Measurements from ENCODE around the gene PLA2G1B.
A peak's percentile ranks its signal among the peaks of the same experiment; 100 is the strongest.
"Not testable (repeated sequence)": the region's sequence is repeated elsewhere in the genome, so short reads cannot be mapped to it uniquely, and the experiment has no call there.

Gene PLA2G1B

GRCh38 chr12:120342175-120343038 is 14.8 kb upstream of the PLA2G1B start:
- H3K9ac ChIP-seq (ENCODE audit: low read depth, low read length): no peak overlapping the region
- no peak overlapping the region for H3K4me3 ChIP-seq (ENCODE audit: low read length)
- H3K27ac ChIP-seq (ENCODE audit: low read depth, low read length): peak overlapping the region; percentile 30; the same call in 1 of the 2 replicates
- peaks cover 35% of the 10 kb centered on the region for H3K36me3 ChIP-seq (ENCODE audit: insufficient read depth, low read length)
- 69% methylated on average over 26 of the region's 30 CpGs for WGBS
- no peaks in the 10 kb centered on the region for H3K4me1 ChIP-seq (ENCODE audit: insufficient read depth, low read length)
- peaks cover 7% of the 10 kb centered on the region for H3K9me3 ChIP-seq (ENCODE audit: insufficient read depth, low read depth, low read length)
- no peaks in the 10 kb centered on the region for H3K27me3 ChIP-seq (ENCODE audit: insufficient read depth, low read length)

GRCh38 chr12:120339256-120339655 is 11.7 kb upstream of the PLA2G1B start:
- Histone ChIP-seq H3K36me3 (ENCODE audit: insufficient read depth, low read length) (peaks cover 13% of the 10 kb centered on the region), H3K9me3 (ENCODE audit: insufficient read depth, low read depth, low read length) (peaks cover 23% of the 10 kb centered on the region), H3K4me3 (ENCODE audit: low read length) (no peak overlapping the region), H3K27me3 (ENCODE audit: insufficient read depth, low read length) (no peaks in the 10 kb centered on the region), H3K27ac (ENCODE audit: low read depth, low read length) (no peak overlapping the region), H3K4me1 (ENCODE audit: insufficient read depth, low read length) (no peaks in the 10 kb centered on the region), H3K9ac (ENCODE audit: low read depth, low read length) (no peak overlapping the region)
- 96% methylated on average over 4 of the region's 4 CpGs for WGBS

DNA sequence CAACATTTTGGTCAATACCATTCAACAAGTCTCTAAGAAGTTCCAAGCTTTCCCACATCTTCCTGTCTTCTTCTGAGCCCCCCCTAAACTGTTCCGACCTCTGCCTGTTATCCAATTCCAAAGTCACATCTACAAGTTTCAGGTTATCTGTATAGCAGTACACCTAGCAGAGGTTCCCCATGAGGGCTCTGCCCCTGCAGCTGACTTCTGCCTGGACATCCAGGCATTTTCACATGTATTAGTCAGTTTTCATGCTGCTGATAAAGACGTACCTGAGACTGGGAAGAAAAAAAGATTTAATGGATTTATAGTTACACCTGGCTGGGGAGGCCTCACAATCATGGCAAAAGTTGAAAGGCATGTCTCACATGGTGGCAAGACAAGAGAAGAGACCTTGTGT is 10.2 kb upstream of the PLA2G1B start:
- Histone ChIP-seq H3K4me1 (ENCODE audit: insufficient read depth, low read length) (no peaks in the 10 kb centered on the region), H3K27me3 (ENCODE audit: insufficient read depth, low read length) (no peaks in the 10 kb centered on the region), H3K36me3 (ENCODE audit: insufficient read depth, low read length) (no peaks in the 10 kb centered on the region), H3K27ac (ENCODE audit: low read depth, low read length) (no peak overlapping the region), H3K4me3 (ENCODE audit: low read length) (no peak overlapping the region), H3K9me3 (ENCODE audit: insufficient read depth, low read depth, low read length) (peaks cover 23% of the 10 kb centered on the region), H3K9ac (ENCODE audit: low read depth, low read length) (no peak overlapping the region)
- WGBS: 83% methylated on average over 2 of the region's 2 CpGs

- not testable (repeated sequence) for H3K36me3 ChIP-seq (ENCODE audit: insufficient read depth, low read length); H3K4me3 ChIP-seq (ENCODE audit: low read length); H3K27me3 ChIP-seq (ENCODE audit: insufficient read depth, low read length); H3K4me1 ChIP-seq (ENCODE audit: insufficient read depth, low read length); H3K9ac ChIP-seq (ENCODE audit: low read depth, low read length); H3K27ac ChIP-seq (ENCODE audit: low read depth, low read length)
- H3K9me3 ChIP-seq (ENCODE audit: insufficient read depth, low read depth, low read length): peaks cover 23% of the 10 kb centered on the region
- 100% methylated on average over 2 of the region's 2 CpGs for WGBS
These were observed 8.8 kb upstream of the PLA2G1B start for GRCh38 chr12:120336392-120336791.

DNA sequence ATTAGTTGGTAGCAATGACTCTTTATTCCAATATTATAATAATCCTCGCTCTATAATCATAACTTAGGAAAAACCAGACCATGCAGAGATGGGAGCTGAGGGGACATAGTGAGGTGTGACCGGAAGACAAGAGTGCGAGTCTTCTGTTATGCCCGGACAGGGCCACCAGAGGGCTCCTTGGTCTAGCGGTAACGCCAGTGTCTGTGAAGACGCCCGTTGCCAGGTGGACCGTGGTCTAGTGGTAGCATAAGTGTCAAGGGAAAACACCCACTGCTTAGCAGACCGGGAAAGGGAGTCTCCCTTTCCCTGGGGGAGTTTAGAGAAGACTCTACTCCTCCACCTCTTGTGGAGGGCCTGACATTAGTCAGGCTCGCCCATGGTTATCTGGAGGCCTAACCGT is 7.9 kb upstream of the PLA2G1B start:
- not testable (repeated sequence) for H3K9ac ChIP-seq (ENCODE audit: low read depth, low read length); H3K36me3 ChIP-seq (ENCODE audit: insufficient read depth, low read length); H3K4me3 ChIP-seq (ENCODE audit: low read length); H3K4me1 ChIP-seq (ENCODE audit: insufficient read depth, low read length); H3K27me3 ChIP-seq (ENCODE audit: insufficient read depth, low read length); H3K27ac ChIP-seq (ENCODE audit: low read depth, low read length)
- H3K9me3 ChIP-seq (ENCODE audit: insufficient read depth, low read depth, low read length): peaks cover 23% of the 10 kb centered on the region
- 27% methylated on average over 10 of the region's 12 CpGs for WGBS

DNA sequence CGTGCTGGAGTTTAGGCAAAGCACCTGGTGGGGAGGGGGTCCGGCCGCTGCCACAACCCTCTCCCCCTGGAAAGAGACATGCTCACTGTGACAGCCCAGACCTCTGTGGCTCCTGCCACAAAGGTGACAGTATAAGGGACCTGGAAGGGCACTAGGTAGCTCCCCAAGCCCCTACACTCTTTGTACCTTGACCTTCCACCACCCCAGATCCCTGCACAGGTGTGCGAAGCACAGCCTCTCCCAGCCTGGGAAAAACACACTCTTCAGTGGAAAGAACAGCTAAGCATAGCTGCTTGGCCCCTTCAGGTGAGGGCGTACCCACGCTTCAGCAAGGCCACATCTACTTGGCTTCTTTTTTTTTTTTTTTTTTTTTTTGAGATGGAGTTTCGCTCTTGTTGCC is 4.9 kb upstream of the PLA2G1B start:
- H3K9me3 ChIP-seq (ENCODE audit: insufficient read depth, low read depth, low read length): peaks cover 18% of the 10 kb centered on the region
- H3K9ac ChIP-seq (ENCODE audit: low read depth, low read length): no peak overlapping the region
- H3K27me3 ChIP-seq (ENCODE audit: insufficient read depth, low read length): no peaks in the 10 kb centered on the region
- WGBS: 84% methylated on average over 6 of the region's 7 CpGs
- no peaks in the 10 kb centered on the region for H3K36me3 ChIP-seq (ENCODE audit: insufficient read depth, low read length)
- no peak overlapping the region for H3K4me3 ChIP-seq (ENCODE audit: low read length)
- H3K4me1 ChIP-seq (ENCODE audit: insufficient read depth, low read length): no peaks in the 10 kb centered on the region
- H3K27ac ChIP-seq (ENCODE audit: low read depth, low read length): no peak overlapping the region

- Histone ChIP-seq H3K9ac (ENCODE audit: low read depth, low read length) (no peak overlapping the region), H3K27me3 (ENCODE audit: insufficient read depth, low read length) (no peaks in the 10 kb centered on the region), H3K27ac (ENCODE audit: low read depth, low read length) (no peak overlapping the region), H3K9me3 (ENCODE audit: insufficient read depth, low read depth, low read length) (peaks cover 13% of the 10 kb centered on the region), H3K4me3 (ENCODE audit: low read length) (no peak overlapping the region), H3K4me1 (ENCODE audit: insufficient read depth, low read length) (no peaks in the 10 kb centered on the region), H3K36me3 (ENCODE audit: insufficient read depth, low read length) (no peaks in the 10 kb centered on the region)
- 91% methylated on average over 5 of the region's 5 CpGs for WGBS
These were observed 4.5 kb upstream of the PLA2G1B start for GRCh38 chr12:120332041-120332440.

DNA sequence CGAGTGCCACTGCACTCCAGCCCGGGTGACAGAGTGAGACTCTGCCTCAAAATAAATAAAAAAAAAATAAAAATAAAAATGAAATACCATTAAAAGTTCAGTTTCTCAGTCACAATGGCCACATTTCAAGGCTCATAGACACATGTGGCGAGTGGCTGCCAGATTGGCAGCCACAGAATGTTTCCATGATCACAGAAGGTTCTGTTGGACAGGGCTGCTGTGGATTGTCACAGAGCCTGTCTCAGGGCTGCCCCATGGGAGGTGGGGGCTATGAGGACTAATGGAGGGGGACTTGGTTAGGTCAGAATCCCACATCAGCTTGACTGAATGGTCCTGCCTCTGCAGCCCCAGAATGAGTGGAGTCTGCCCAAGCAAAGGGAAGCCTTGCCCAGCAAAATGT is 3.8 kb upstream of the PLA2G1B start:
- 0 out of 2 replicates have a peak, but pooled peaks cover 6% of the 10 kb centered on the region for H3K9me3 ChIP-seq (ENCODE audit: insufficient read depth, low read depth, low read length)
- H3K9ac ChIP-seq (ENCODE audit: low read depth, low read length): no peak overlapping the region
- no peak overlapping the region for H3K27ac ChIP-seq (ENCODE audit: low read depth, low read length)
- no peaks in the 10 kb centered on the region for H3K27me3 ChIP-seq (ENCODE audit: insufficient read depth, low read length)
- H3K36me3 ChIP-seq (ENCODE audit: insufficient read depth, low read length): no peaks in the 10 kb centered on the region
- H3K4me3 ChIP-seq (ENCODE audit: low read length): no peak overlapping the region
- no peaks in the 10 kb centered on the region for H3K4me1 ChIP-seq (ENCODE audit: insufficient read depth, low read length)
- 86% methylated on average over 3 of the region's 3 CpGs for WGBS

DNA sequence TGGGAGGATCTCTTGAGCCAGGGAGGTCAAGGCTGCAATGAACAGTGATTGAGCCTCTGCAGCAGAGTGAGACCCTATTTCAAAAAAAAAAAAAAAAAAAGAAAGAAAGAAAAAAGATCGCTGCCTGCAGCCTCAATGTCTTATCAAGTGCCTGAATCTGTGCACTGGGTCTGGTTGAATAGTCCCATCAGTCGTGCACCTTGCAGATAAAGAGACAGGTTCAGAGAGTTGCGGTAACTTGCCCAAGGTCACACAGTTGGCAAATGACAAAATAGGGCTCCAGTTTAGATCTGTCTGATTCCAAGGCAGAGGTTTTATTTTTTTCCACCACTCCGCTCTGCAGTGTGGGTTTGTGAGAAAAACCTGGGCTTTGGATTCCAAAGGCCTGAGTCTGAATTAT is 649 bp upstream of the PLA2G1B start:
- Histone ChIP-seq H3K27ac (ENCODE audit: low read depth, low read length) (no peak overlapping the region), H3K9ac (ENCODE audit: low read depth, low read length) (no peak overlapping the region), H3K36me3 (ENCODE audit: insufficient read depth, low read length) (no peaks in the 10 kb centered on the region), H3K9me3 (ENCODE audit: insufficient read depth, low read depth, low read length) (no peaks in the 10 kb centered on the region), H3K4me3 (ENCODE audit: low read length) (no peak overlapping the region), H3K4me1 (ENCODE audit: insufficient read depth, low read length) (no peaks in the 10 kb centered on the region), H3K27me3 (ENCODE audit: insufficient read depth, low read length) (peaks cover 3% of the 10 kb centered on the region; the same call in 1 of the 2 replicates)
- 92% methylated on average over 4 of the region's 4 CpGs for WGBS

GRCh38 chr12:120324841-120325417 is 2.6 kb downstream of the PLA2G1B start:
- Histone ChIP-seq H3K4me3 (ENCODE audit: low read length) (no peak overlapping the region), H3K27me3 (ENCODE audit: insufficient read depth, low read length) (peaks cover 3% of the 10 kb centered on the region; the same call in 1 of the 2 replicates), H3K27ac (ENCODE audit: low read depth, low read length) (no peak overlapping the region), H3K9ac (ENCODE audit: low read depth, low read length) (no peak overlapping the region), H3K9me3 (ENCODE audit: insufficient read depth, low read depth, low read length) (no peaks in the 10 kb centered on the region), H3K4me1 (ENCODE audit: insufficient read depth, low read length) (no peaks in the 10 kb centered on the region), H3K36me3 (ENCODE audit: insufficient read depth, low read length) (no peaks in the 10 kb centered on the region)
- 72% methylated on average over 8 of the region's 9 CpGs for WGBS

- H3K4me1 ChIP-seq (ENCODE audit: insufficient read depth, low read length): no peaks in the 10 kb centered on the region
- no peaks in the 10 kb centered on the region for H3K9me3 ChIP-seq (ENCODE audit: insufficient read depth, low read depth, low read length)
- no peak overlapping the region for H3K9ac ChIP-seq (ENCODE audit: low read depth, low read length)
- no peak overlapping the region for H3K4me3 ChIP-seq (ENCODE audit: low read length)
- H3K27me3 ChIP-seq (ENCODE audit: insufficient read depth, low read length): peaks cover 3% of the 10 kb centered on the region; the same call in 1 of the 2 replicates
- H3K27ac ChIP-seq (ENCODE audit: low read depth, low read length): no peak overlapping the region
- WGBS: 91% methylated on average over 2 of the region's 2 CpGs
- no peaks in the 10 kb centered on the region for H3K36me3 ChIP-seq (ENCODE audit: insufficient read depth, low read length)
These were observed 3.8 kb downstream of the PLA2G1B start for GRCh38 chr12:120323772-120324171.

All from HUES64 (cell line).